GM13976 (cell line): ENCODE measurements around the gene SHC3.

Source experiments
- DNase-seq: peaks from one replicate; pipeline ENCODE4 v3.0.0; 2012; ENCODE audit warnings: low spot score
- in situ Hi-C: fragments of 300-500 bp; cut with MboI; formaldehyde crosslinking; loops from one replicate; pipeline ENCODE4 v1.12.0; 2022; ENCODE audit warnings: low sequenced_read_pairs, mixed read lengths, inconsistent platforms; ENCODE audit not compliant: unreplicated experiment
- TF ChIP-seq, protein P1 (sequence below): IDR thresholded peaks from 2 replicates; pipeline ENCODE4 v1.5.1; 2012; ENCODE audit warnings: borderline replicate concordance, mild to moderate bottlenecking; ENCODE audit not compliant: insufficient read depth; ENCODE audit errors: extremely low read depth, missing control alignments, control extremely low read depth

The SHC3 gene

DNA sequence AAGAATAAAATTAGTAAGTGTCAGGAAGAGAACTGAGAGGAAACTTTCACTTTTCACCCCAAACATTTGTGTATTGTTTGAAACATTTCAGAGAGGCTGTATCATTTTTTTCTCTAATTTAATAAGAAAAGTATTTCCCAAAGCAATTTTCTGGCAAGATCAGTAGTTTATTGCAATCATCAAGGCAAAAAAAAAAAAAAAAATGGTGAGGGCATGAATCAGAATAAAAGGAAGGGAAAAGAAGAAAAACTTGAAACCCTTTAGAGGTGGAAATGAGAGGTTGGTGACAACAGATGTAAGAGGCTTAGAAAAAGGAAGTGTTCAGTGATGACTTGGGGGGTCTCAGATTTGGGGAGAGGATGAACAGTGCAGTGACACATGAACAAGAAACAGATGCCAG lies 13.3 kb downstream of the SHC3 start:
- in situ Hi-C loops: no loop called here

DNA sequence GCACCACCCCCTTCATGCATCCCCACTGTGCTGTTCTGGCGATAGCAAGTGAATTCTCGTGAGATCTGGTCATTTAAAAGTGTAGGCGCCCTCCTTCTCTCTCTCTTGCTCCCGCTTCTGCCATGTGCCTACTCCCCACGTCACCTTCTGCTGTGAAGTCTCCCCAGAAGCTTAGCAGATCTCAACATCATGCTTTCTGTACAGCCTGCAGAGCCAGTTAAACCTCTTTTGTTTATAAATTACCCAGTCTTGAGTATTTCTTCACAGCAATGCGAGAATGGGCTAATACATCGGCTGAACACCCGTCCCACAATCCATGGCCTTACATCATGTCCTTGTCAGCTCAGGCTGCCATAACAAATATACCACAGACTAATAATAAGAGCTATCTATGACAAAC lies 17.4 kb downstream of the SHC3 start:
- no peak for DNase-seq
- TF ChIP-seq, protein P1, sequence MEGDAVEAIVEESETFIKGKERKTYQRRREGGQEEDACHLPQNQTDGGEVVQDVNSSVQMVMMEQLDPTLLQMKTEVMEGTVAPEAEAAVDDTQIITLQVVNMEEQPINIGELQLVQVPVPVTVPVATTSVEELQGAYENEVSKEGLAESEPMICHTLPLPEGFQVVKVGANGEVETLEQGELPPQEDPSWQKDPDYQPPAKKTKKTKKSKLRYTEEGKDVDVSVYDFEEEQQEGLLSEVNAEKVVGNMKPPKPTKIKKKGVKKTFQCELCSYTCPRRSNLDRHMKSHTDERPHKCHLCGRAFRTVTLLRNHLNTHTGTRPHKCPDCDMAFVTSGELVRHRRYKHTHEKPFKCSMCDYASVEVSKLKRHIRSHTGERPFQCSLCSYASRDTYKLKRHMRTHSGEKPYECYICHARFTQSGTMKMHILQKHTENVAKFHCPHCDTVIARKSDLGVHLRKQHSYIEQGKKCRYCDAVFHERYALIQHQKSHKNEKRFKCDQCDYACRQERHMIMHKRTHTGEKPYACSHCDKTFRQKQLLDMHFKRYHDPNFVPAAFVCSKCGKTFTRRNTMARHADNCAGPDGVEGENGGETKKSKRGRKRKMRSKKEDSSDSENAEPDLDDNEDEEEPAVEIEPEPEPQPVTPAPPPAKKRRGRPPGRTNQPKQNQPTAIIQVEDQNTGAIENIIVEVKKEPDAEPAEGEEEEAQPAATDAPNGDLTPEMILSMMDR: no peak
- in situ Hi-C loops: no loop called here

More for the DNA sequence above, 13.3 kb downstream of the SHC3 start:
- DNase-seq: no peak
- TF ChIP-seq, protein P1: no peak

GRCh38 chr9:89160806-89161205 lies 17.8 kb downstream of the SHC3 start:
- DNase-seq: no peak
- in situ Hi-C loops: no loop called here
- TF ChIP-seq, protein P1: no peak

DNA sequence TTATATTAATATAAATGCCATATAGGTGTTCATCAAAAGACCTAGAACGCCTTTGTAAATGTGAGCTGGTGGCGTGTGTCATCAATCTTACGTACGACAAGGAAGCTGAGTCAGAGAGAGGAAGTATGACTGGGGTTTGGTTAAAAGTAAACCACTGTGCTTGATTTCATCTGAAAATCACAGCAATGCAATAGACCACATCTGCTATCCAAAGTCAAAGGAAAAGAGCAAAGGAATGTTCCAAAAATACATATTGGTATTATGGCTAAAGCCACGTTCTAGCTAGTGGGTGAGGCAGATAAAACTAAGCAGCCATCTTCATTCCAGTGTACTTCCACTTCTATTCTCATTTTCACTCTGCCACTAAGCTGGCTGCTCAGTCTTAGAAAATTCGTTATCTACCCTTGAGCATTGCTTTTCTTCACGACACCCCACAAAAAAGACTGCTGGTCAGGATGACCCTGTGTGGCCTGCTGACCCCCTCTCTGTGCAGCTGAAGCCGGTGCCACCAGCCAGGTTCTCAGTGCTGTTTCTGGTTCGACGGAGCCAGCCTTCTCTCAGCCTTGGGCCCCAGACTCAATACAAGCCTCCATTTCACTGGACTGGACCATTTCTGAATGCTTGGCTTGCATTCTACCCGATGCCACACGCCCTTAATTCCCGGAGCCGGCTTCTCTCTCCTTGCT lies 23.8 kb downstream of the SHC3 start:
- DNase-seq: no peak
- in situ Hi-C loops: no loop called here
- TF ChIP-seq, protein P1: no peak

GRCh38 chr9:89154218-89154617 lies 24.4 kb downstream of the SHC3 start:
- in situ Hi-C loops: no loop called here
- TF ChIP-seq, protein P1: no peak
- no peak for DNase-seq

- DNase-seq: no peak
- in situ Hi-C loops: no loop called here
- TF ChIP-seq, protein P1: no peak
Measured at GRCh38 chr9:89153232-89154017, 25.2 kb downstream of the SHC3 start.
